HL-60/S4 (cell line): ENCODE data around the gene EIF3A.
"Not testable (repeated sequence)": the region's sequence is repeated elsewhere in the genome, so short reads cannot be mapped to it uniquely, and the experiment has no call there.

Experiments used
- in situ Hi-C: fragments of 300-500 bp; cut with MboI; formaldehyde crosslinking; loops from 2 replicates; pipeline ENCODE4 v1.14.3; 2022; ENCODE audit warnings: low sequenced_read_pairs

Gene EIF3A

GRCh38 chr10:119100434-119101238, 20.0 kb upstream of the EIF3A start:
- in situ Hi-C loops: no loop called here

- in situ Hi-C loops: no loop called here
Measured at GRCh38 chr10:119098576-119098975, 18.0 kb upstream of the EIF3A start.

GRCh38 chr10:119096641-119097415, 16.2 kb upstream of the EIF3A start:
- in situ Hi-C loops: not testable (repeated sequence)

- in situ Hi-C loops: no loop called here
Measured at GRCh38 chr10:119095640-119096039, 15.0 kb upstream of the EIF3A start.

GRCh38 chr10:119090968-119091367, 10.4 kb upstream of the EIF3A start:
- in situ Hi-C loops: no loop called here

- in situ Hi-C loops: no loop called here
Measured at GRCh38 chr10:119090026-119090795, 9.6 kb upstream of the EIF3A start.

- in situ Hi-C loops: no loop called here
Measured at GRCh38 chr10:119087271-119087882, 6.8 kb upstream of the EIF3A start.

- in situ Hi-C loops: no loop called here
Measured at GRCh38 chr10:119084896-119085295, 4.3 kb upstream of the EIF3A start.

GRCh38 chr10:119079599-119080520, 757 bp downstream of the EIF3A start:
- in situ Hi-C loops: no loop called here

GRCh38 chr10:119078422-119079179, 2.0 kb downstream of the EIF3A start:
- in situ Hi-C loops: no loop called here

GRCh38 chr10:119073584-119073983, 7.0 kb downstream of the EIF3A start:
- in situ Hi-C loops: no loop called here

GRCh38 chr10:119070395-119071165, 10.0 kb downstream of the EIF3A start:
- in situ Hi-C loops: no loop called here

GRCh38 chr10:119061926-119062325, 18.7 kb downstream of the EIF3A start:
- in situ Hi-C loops: no loop called here

GRCh38 chr10:119061352-119061751, 19.3 kb downstream of the EIF3A start:
- in situ Hi-C loops: no loop called here

GRCh38 chr10:119060107-119060506, 20.5 kb downstream of the EIF3A start:
- in situ Hi-C loops: no loop called here

GRCh38 chr10:119059557-119059956, 21.1 kb downstream of the EIF3A start:
- in situ Hi-C loops: no loop called here

GRCh38 chr10:119058010-119058409, 22.6 kb downstream of the EIF3A start:
- in situ Hi-C loops: no loop called here

- in situ Hi-C loops: no loop called here
Measured at GRCh38 chr10:119055472-119055871, 25.1 kb downstream of the EIF3A start.
